Liver (tissue), 9 donors: Measurements from ENCODE around the gene FRS3. TPM values are rescaled to one million over a fixed set of nuclear protein-coding genes. Genes with fewer than 3 reads are reported as not detected.

Source experiments
- DNase-seq: peaks from one replicate; pipeline ENCODE4 v3.0.0-alpha.2; 2017; ENCODE audit warnings: low spot score
- H3K27ac ChIP-seq, 2 donors: one replicate each; pipeline ENCODE4 v1.7.0; 2013; ENCODE audit warnings: inconsistent platforms in 2 of 2, low read length in 2 of 2, control low read depth in 1 of 2, low read depth in 1 of 2, mild to moderate bottlenecking in 1 of 2
- H3K27me3 ChIP-seq, 4 donors: one replicate each; pipeline versions ENCODE4 v1.6.1 to v1.7.0; 2013; ENCODE audit warnings: low read length in 3 of 4, inconsistent platforms in 1 of 4, mild to moderate bottlenecking in 1 of 4, moderate library complexity in 1 of 4; ENCODE audit not compliant: control insufficient read depth in 4 of 4, insufficient read depth in 4 of 4
- H3K36me3 ChIP-seq, 4 donors: one replicate each; pipeline versions ENCODE4 v1.6.1 to v1.7.0; 2013; ENCODE audit warnings: low read length in 3 of 4, mild to moderate bottlenecking in 3 of 4, low read depth in 1 of 4, moderate library complexity in 1 of 4; ENCODE audit not compliant: control insufficient read depth in 4 of 4, insufficient read depth in 3 of 4
- H3K4me1 ChIP-seq, 4 donors: one replicate each; pipeline versions ENCODE4 v1.6.1 to v1.7.0; 2013; ENCODE audit warnings: low read length in 3 of 4, mild to moderate bottlenecking in 3 of 4, moderate library complexity in 1 of 4; ENCODE audit not compliant: control insufficient read depth in 4 of 4, insufficient read depth in 4 of 4
- H3K4me3 ChIP-seq, 3 donors: one replicate each; pipeline versions ENCODE4 v1.6.1 to v1.7.0; 2013; ENCODE audit warnings: low read length in 3 of 3, control low read depth in 1 of 3, low read depth in 1 of 3, mild to moderate bottlenecking in 1 of 3
- H3K9ac ChIP-seq, 2 donors: one replicate each; pipeline ENCODE4 v1.7.0; 2013; ENCODE audit warnings: low read length in 2 of 2, mild to moderate bottlenecking in 2 of 2, moderate library complexity in 2 of 2, control low read depth in 1 of 2, low read depth in 1 of 2
- H3K9me3 ChIP-seq, 4 donors: one replicate each; pipeline versions ENCODE4 v1.6.1 to v1.7.0; 2013; ENCODE audit warnings: low read length in 3 of 4; ENCODE audit not compliant: control insufficient read depth in 4 of 4
- EGR1 ChIP-seq, 2 donors: IDR thresholded peaks; 2 replicates each; pipeline ENCODE4 v1.6.1; 2016 to 2018; ENCODE audit warnings: antibody characterized with exemption in 2 of 2, low read depth in 2 of 2
- FOXA1 ChIP-seq: IDR thresholded peaks from 2 replicates; pipeline ENCODE4 v1.6.1; 2016; ENCODE audit warnings: antibody characterized with exemption
- FOXA2 ChIP-seq: IDR thresholded peaks from 2 replicates; pipeline ENCODE4 v1.6.1; 2016; ENCODE audit warnings: antibody characterized with exemption
- GABPA ChIP-seq, 2 donors: IDR thresholded peaks in 1 of 2; conservative IDR thresholded peaks in 1 of 2; 2 replicates each; pipeline ENCODE4 v1.6.1; 2016; ENCODE audit warnings: antibody characterized with exemption in 2 of 2, mild to moderate bottlenecking in 1 of 2, moderate library complexity in 1 of 2
- HNF4A ChIP-seq, 2 donors: conservative IDR thresholded peaks; 2 replicates each; pipeline ENCODE4 v1.6.1; 2016; ENCODE audit warnings: antibody characterized with exemption in 2 of 2, mild to moderate bottlenecking in 2 of 2
- HNF4G ChIP-seq: IDR thresholded peaks from 2 replicates; pipeline ENCODE4 v1.6.1; 2016; ENCODE audit warnings: antibody characterized with exemption
- NR2F2 ChIP-seq: IDR thresholded peaks from 2 replicates; pipeline ENCODE4 v1.6.1; 2016; ENCODE audit warnings: antibody characterized with exemption
- RAD21 ChIP-seq, 2 donors: IDR thresholded peaks; 2 replicates each; pipeline ENCODE4 v1.6.1; 2016; ENCODE audit warnings: antibody characterized with exemption in 2 of 2, mild to moderate bottlenecking in 2 of 2
- RXRA ChIP-seq, 2 donors: IDR thresholded peaks; 2 replicates each; pipeline ENCODE4 v1.6.1; 2017 to 2018; ENCODE audit warnings: antibody characterized with exemption in 2 of 2, mild to moderate bottlenecking in 1 of 2
- TAF1 ChIP-seq: conservative IDR thresholded peaks from 2 replicates; pipeline ENCODE4 v1.6.1; 2016; ENCODE audit warnings: antibody characterized with exemption, mild to moderate bottlenecking
- YY1 ChIP-seq: IDR thresholded peaks from 2 replicates; pipeline ENCODE4 v1.6.1; 2016; ENCODE audit warnings: antibody characterized with exemption, mild to moderate bottlenecking
- WGBS: extraction: QIAGEN DNeasy Blood & Tissue Kit; methylation state at CpG from one replicate; pipeline ENCODE4 v1.1.7; 2013; 5-methylcytosine and 5-hydroxymethylcytosine counted together
- polyA plus RNA-seq, 2 donors: library from polyadenylated mRNA; stranded (reverse) in 1 of 2; unstranded in 1 of 2; fragments of 200-250 nt in 1 of 2; fragments of >200 nt in 1 of 2; fragmentation: Nextera tagmentation in 1 of 2; extraction: Ambion mirVana in 1 of 2; gene quantifications; one replicate each; pipeline versions ENCODE4 v1.2.1 to v1.2.3, GENCODE V29; 2013 to 2015
- total RNA-seq, 2 donors: library from RNA; depleted of rRNA; stranded (reverse); fragments of >200 nt; gene quantifications; one replicate each; pipeline ENCODE4 v1.2.3, GENCODE V29; 2014
- TF ChIP-seq, protein P1 (sequence below): IDR thresholded peaks from 2 replicates; pipeline ENCODE4 v1.6.1; 2016; ENCODE audit warnings: antibody characterized with exemption
- TF ChIP-seq, protein P2 (sequence below): IDR thresholded peaks from 2 replicates; pipeline ENCODE4 v1.6.1; 2016; ENCODE audit warnings: antibody characterized with exemption
- TF ChIP-seq, protein P3 (sequence below): IDR thresholded peaks from 2 replicates; pipeline ENCODE4 v1.6.1; 2016; ENCODE audit warnings: antibody characterized with exemption, mild to moderate bottlenecking
- TF ChIP-seq, protein P4 (sequence below): fragments of 150-350 bp; IDR thresholded peaks from 2 replicates; pipeline ENCODE4 v1.5.1; 2017; ENCODE audit warnings: improper control_type of control experiment, low read depth, low read length; ENCODE audit not compliant: missing input control
- donor health status: healthy.
- donor health status: healthy.
- donor health status: healthy.
- donor health status: healthy.
- donor health status: healthy.

FRS3 gene
- total and polyA plus RNA-seq, 4 donors: 0.42 to 1.6 (median 1.3) TPM

DNA sequence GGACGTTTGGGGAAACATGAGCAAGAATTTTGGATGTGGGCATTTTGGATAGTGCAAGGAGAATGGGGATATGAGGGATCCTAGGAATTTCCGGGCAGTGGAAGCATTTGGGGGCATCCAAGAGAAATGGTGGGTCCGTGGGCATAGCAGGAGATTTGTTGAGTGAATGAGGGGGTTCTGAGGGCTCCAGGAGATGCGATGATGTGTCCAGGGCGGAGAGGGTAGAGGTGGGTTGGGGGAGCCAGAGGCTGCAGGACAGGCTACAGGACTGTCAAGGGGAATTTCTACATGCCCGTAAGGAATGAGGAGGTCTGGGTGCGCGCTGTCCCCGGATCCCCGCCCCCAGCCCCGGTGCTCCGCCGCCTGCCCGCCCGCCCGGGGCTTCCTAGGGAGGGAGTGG, 364 bp downstream of the FRS3 start:
- Histone ChIP-seq H3K4me1 (peaks cover 2 to 21% (median 18%) of the 10 kb centered on the region in 4 donors), H3K36me3 (peaks cover 0 to 11% (median 8%) of the 10 kb centered on the region in 4 donors), H3K9ac (peak overlapping the region in 1 of 2 donors; percentile 62), H3K9me3 (no peaks in the 10 kb centered on the region), H3K27me3 (no peaks in the 10 kb centered on the region), H3K4me3 (peak overlapping the region; percentile 55 to 82 (median 81)), H3K27ac (no peak overlapping the region)
- TF ChIP-seq, protein P1, sequence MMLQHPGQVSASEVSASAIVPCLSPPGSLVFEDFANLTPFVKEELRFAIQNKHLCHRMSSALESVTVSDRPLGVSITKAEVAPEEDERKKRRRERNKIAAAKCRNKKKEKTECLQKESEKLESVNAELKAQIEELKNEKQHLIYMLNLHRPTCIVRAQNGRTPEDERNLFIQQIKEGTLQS: no peak
- no peak for TF ChIP-seq RXRA (IDR thresholded peaks at IDR 0.05)
- TF ChIP-seq HNF4G: no peak
- no peak for TF ChIP-seq GABPA (IDR thresholded peaks at IDR 0.05 in 1 of 2, conservative IDR thresholded peaks at IDR 0.05 in 1 of 2)
- TF ChIP-seq NR2F2: no peak
- no peak for TF ChIP-seq RAD21 (IDR thresholded peaks at IDR 0.05)
- TF ChIP-seq, protein P2, sequence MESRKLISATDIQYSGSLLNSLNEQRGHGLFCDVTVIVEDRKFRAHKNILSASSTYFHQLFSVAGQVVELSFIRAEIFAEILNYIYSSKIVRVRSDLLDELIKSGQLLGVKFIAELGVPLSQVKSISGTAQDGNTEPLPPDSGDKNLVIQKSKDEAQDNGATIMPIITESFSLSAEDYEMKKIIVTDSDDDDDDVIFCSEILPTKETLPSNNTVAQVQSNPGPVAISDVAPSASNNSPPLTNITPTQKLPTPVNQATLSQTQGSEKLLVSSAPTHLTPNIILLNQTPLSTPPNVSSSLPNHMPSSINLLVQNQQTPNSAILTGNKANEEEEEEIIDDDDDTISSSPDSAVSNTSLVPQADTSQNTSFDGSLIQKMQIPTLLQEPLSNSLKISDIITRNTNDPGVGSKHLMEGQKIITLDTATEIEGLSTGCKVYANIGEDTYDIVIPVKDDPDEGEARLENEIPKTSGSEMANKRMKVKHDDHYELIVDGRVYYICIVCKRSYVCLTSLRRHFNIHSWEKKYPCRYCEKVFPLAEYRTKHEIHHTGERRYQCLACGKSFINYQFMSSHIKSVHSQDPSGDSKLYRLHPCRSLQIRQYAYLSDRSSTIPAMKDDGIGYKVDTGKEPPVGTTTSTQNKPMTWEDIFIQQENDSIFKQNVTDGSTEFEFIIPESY: no peak
- TF ChIP-seq YY1: no peak
- TF ChIP-seq EGR1 (IDR thresholded peaks at IDR 0.05; ENCODE audit: low read depth in 2 of 2): no peak
- DNase-seq: no peak
- WGBS: 5% methylated on average over 16 of the region's 16 CpGs

DNA sequence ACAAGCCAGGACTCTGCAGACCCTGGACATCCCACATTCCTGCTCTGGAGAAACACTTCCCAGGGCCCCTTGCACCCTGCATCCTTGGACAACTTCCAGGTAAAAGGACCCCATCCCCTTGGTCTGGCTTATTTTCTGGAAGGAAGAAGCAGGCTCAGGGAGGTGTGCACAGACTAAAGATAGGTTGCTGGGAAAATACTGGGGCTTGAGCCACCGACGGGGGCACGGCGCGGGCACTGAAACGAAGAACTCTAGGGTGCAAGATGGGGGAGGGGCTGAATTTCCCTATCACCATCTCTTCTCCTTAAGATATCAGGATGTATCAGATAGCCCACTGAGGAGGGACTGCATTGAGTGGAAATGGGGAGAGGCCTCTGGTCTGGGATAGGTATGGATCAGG, 805 bp downstream of the FRS3 start:
- no peaks in the 10 kb centered on the region for H3K27me3 ChIP-seq
- H3K9ac ChIP-seq: no peak overlapping the region
- no peak overlapping the region for H3K27ac ChIP-seq
- peaks cover 2 to 21% (median 18%) of the 10 kb centered on the region in 4 donors for H3K4me1 ChIP-seq
- peaks cover 0 to 14% (median 10%) of the 10 kb centered on the region in 4 donors for H3K36me3 ChIP-seq
- no peak for TF ChIP-seq HNF4G
- no peak for TF ChIP-seq RAD21 (IDR thresholded peaks at IDR 0.05)
- TF ChIP-seq, protein P3, sequence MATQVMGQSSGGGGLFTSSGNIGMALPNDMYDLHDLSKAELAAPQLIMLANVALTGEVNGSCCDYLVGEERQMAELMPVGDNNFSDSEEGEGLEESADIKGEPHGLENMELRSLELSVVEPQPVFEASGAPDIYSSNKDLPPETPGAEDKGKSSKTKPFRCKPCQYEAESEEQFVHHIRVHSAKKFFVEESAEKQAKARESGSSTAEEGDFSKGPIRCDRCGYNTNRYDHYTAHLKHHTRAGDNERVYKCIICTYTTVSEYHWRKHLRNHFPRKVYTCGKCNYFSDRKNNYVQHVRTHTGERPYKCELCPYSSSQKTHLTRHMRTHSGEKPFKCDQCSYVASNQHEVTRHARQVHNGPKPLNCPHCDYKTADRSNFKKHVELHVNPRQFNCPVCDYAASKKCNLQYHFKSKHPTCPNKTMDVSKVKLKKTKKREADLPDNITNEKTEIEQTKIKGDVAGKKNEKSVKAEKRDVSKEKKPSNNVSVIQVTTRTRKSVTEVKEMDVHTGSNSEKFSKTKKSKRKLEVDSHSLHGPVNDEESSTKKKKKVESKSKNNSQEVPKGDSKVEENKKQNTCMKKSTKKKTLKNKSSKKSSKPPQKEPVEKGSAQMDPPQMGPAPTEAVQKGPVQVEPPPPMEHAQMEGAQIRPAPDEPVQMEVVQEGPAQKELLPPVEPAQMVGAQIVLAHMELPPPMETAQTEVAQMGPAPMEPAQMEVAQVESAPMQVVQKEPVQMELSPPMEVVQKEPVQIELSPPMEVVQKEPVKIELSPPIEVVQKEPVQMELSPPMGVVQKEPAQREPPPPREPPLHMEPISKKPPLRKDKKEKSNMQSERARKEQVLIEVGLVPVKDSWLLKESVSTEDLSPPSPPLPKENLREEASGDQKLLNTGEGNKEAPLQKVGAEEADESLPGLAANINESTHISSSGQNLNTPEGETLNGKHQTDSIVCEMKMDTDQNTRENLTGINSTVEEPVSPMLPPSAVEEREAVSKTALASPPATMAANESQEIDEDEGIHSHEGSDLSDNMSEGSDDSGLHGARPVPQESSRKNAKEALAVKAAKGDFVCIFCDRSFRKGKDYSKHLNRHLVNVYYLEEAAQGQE: no peak
- TF ChIP-seq GABPA (IDR thresholded peaks at IDR 0.05 in 1 of 2, conservative IDR thresholded peaks at IDR 0.05 in 1 of 2): no peak
- no peak for TF ChIP-seq TAF1
- no peak for TF ChIP-seq FOXA1
- TF ChIP-seq, protein P4, sequence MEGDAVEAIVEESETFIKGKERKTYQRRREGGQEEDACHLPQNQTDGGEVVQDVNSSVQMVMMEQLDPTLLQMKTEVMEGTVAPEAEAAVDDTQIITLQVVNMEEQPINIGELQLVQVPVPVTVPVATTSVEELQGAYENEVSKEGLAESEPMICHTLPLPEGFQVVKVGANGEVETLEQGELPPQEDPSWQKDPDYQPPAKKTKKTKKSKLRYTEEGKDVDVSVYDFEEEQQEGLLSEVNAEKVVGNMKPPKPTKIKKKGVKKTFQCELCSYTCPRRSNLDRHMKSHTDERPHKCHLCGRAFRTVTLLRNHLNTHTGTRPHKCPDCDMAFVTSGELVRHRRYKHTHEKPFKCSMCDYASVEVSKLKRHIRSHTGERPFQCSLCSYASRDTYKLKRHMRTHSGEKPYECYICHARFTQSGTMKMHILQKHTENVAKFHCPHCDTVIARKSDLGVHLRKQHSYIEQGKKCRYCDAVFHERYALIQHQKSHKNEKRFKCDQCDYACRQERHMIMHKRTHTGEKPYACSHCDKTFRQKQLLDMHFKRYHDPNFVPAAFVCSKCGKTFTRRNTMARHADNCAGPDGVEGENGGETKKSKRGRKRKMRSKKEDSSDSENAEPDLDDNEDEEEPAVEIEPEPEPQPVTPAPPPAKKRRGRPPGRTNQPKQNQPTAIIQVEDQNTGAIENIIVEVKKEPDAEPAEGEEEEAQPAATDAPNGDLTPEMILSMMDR: no peak
- no peak for TF ChIP-seq HNF4A (conservative IDR thresholded peaks at IDR 0.05)
- no peak for TF ChIP-seq FOXA2
- no peak for DNase-seq
- no peaks in the 10 kb centered on the region for H3K9me3 ChIP-seq
- peak overlapping the region in 2 of 3 donors; percentile 81 to 82 for H3K4me3 ChIP-seq
- 51% methylated on average over 6 of the region's 6 CpGs for WGBS
